ENCODE results near the gene EEF2KMT.

Gene EEF2KMT

DNA sequence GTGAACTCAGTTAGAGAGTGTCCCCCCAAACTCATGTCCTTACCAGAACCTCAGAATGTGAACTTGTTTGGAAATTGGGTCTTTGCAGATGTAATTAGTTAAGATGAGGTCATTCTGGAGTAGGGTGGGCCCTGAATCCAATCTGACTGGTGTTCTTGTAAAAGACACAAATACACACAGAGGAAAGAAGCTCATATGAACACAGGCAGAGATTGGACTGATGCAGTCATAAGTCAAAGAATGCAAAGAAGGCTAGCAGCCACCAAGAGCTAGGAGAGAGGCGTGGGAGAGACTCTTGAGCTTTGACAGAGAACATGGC lies 61.7 kb downstream of the EEF2KMT start:
- no peak for DNase-seq

Measured in DMS 273 treated with DMSO at 0.1 percent for 48 hours (cell line).